Measurements from ENCODE around the gene DLGAP5. TPM values are rescaled to one million over a fixed set of nuclear protein-coding genes. Genes with fewer than 3 reads are reported as not detected.
A peak's percentile ranks its signal among the peaks of the same experiment; 100 is the strongest.

DLGAP5 gene
- total RNA-seq, 2 experiments from 2014 or later, result 92.7 to 97.9 TPM

- H3K27me3 Mint-ChIP-seq, result no peaks in the 10 kb centered on the region
- H3K4me3 Mint-ChIP-seq, result no peak overlapping the region
- ChIA-PET CTCF (interaction anchor here (0.9 to 3.1 kb wide), 16 partner anchors 10 to 1264 kb away, joined by 3 to 29 read pairs (median 4); partner anchors contain the start of genes DLGAP5 and FBXO34), POLR2A (no interaction called here)
- no peaks in the 10 kb centered on the region for H3K36me3 Mint-ChIP-seq
- intact Hi-C loops (cut with micrococcal nuclease), result loop anchor here (1.0 to 2.0 kb wide), 5 partner anchors 22 to 218 kb away; partner anchors contain the start of genes DLGAP5 and FBXO34
- no peak overlapping the region for H3K27ac Mint-ChIP-seq
- peaks cover 2% of the 10 kb centered on the region for H3K4me1 Mint-ChIP-seq (ENCODE audit: low read depth)
- H3K9me3 Mint-ChIP-seq, result no peaks in the 10 kb centered on the region
- DNase-seq, result no peak
Observed at GRCh38 chr14:55212634-55213033, 21.2 kb upstream of the DLGAP5 start.

- no peaks in the 10 kb centered on the region for H3K36me3 Mint-ChIP-seq
- CTCF ChIA-PET, result no interaction called here
- intact Hi-C loops (cut with micrococcal nuclease), result no loop called here
- no peak overlapping the region for H3K27ac Mint-ChIP-seq
- DNase-seq, result no peak
- H3K9me3 Mint-ChIP-seq, result no peaks in the 10 kb centered on the region
- POLR2A ChIA-PET, result no interaction called here
- H3K27me3 Mint-ChIP-seq, result no peaks in the 10 kb centered on the region
- H3K4me1 Mint-ChIP-seq (ENCODE audit: low read depth), result no peaks in the 10 kb centered on the region
- H3K4me3 Mint-ChIP-seq, result no peak overlapping the region
Observed at GRCh38 chr14:55207832-55208231, 16.4 kb upstream of the DLGAP5 start.

- H3K4me1 Mint-ChIP-seq (ENCODE audit: low read depth), result no peaks in the 10 kb centered on the region
- CTCF ChIA-PET, result no interaction called here
- H3K36me3 Mint-ChIP-seq, result no peaks in the 10 kb centered on the region
- no peak overlapping the region for H3K27ac Mint-ChIP-seq
- no peak overlapping the region for H3K4me3 Mint-ChIP-seq
- POLR2A ChIA-PET, result no interaction called here
- DNase-seq, result no peak
- H3K27me3 Mint-ChIP-seq, result no peaks in the 10 kb centered on the region
- H3K9me3 Mint-ChIP-seq, result no peaks in the 10 kb centered on the region
- intact Hi-C loops (cut with micrococcal nuclease), result no loop called here
Observed at GRCh38 chr14:55206175-55206693, 14.8 kb upstream of the DLGAP5 start.

- POLR2A ChIA-PET, result no interaction called here
Observed at GRCh38 chr14:55201219-55202101, 10.1 kb upstream of the DLGAP5 start.

GRCh38 chr14:55200651-55201050 lies 9.3 kb upstream of the DLGAP5 start:
- no peaks in the 10 kb centered on the region for H3K9me3 Mint-ChIP-seq
- H3K27ac Mint-ChIP-seq, result no peak overlapping the region
- no peak overlapping the region for H3K4me3 Mint-ChIP-seq
- intact Hi-C loops (cut with micrococcal nuclease), result no loop called here
- H3K27me3 Mint-ChIP-seq, result peaks cover 4% of the 10 kb centered on the region
- CTCF ChIA-PET, result no interaction called here
- H3K36me3 Mint-ChIP-seq, result no peaks in the 10 kb centered on the region
- POLR2A ChIA-PET, result no interaction called here
- no peak for DNase-seq
- H3K4me1 Mint-ChIP-seq (ENCODE audit: low read depth), result no peaks in the 10 kb centered on the region

More at GRCh38 chr14:55201219-55202101, 10.1 kb upstream of the DLGAP5 start:
- CTCF ChIA-PET, result no interaction called here
- Mint-ChIP-seq H3K9me3 (no peaks in the 10 kb centered on the region), H3K4me3 (no peak overlapping the region), H3K4me1 (ENCODE audit: low read depth) (no peaks in the 10 kb centered on the region), H3K27ac (no peak overlapping the region), H3K36me3 (no peaks in the 10 kb centered on the region), H3K27me3 (peaks cover 4% of the 10 kb centered on the region)
- intact Hi-C loops (cut with micrococcal nuclease), result no loop called here
- DNase-seq, result no peak

GRCh38 chr14:55198749-55199148 lies 7.4 kb upstream of the DLGAP5 start:
- intact Hi-C loops (cut with micrococcal nuclease), result no loop called here

GRCh38 chr14:55194656-55195355 lies 3.4 kb upstream of the DLGAP5 start:
- Mint-ChIP-seq H3K4me3 (no peak overlapping the region), H3K9me3 (no peaks in the 10 kb centered on the region), H3K27me3 (no peaks in the 10 kb centered on the region), H3K27ac (no peak overlapping the region), H3K4me1 (ENCODE audit: low read depth) (peaks cover 16% of the 10 kb centered on the region), H3K36me3 (no peaks in the 10 kb centered on the region)
- intact Hi-C loops (cut with micrococcal nuclease), result no loop called here
- ChIA-PET CTCF (no interaction called here), POLR2A (interaction anchor here (0.6 kb wide), 1 partner anchor 152 kb away, joined by 3 read pairs; no protein-coding TSS in a partner anchor)
- DNase-seq, result no peak

More at GRCh38 chr14:55198749-55199148, 7.4 kb upstream of the DLGAP5 start:
- H3K4me3 Mint-ChIP-seq, result no peak overlapping the region
- H3K9me3 Mint-ChIP-seq, result no peaks in the 10 kb centered on the region
- peaks cover 4% of the 10 kb centered on the region for H3K27me3 Mint-ChIP-seq
- DNase-seq, result no peak
- POLR2A ChIA-PET, result no interaction called here
- no peaks in the 10 kb centered on the region for H3K36me3 Mint-ChIP-seq
- CTCF ChIA-PET, result interaction anchor here (1.0 to 1.3 kb wide), 2 partner anchors 13 to 96 kb away, joined by 3 read pairs; no protein-coding TSS in a partner anchor
- no peak overlapping the region for H3K27ac Mint-ChIP-seq
- no peaks in the 10 kb centered on the region for H3K4me1 Mint-ChIP-seq (ENCODE audit: low read depth)

GRCh38 chr14:55192054-55192621 lies 753 bp upstream of the DLGAP5 start:
- no peak for DNase-seq
- no peaks in the 10 kb centered on the region for H3K9me3 Mint-ChIP-seq
- no peaks in the 10 kb centered on the region for H3K27me3 Mint-ChIP-seq
- ChIA-PET CTCF (interaction anchor here (0.6 to 2.1 kb wide), 4 partner anchors 53 to 1284 kb away, joined by 3 to 7 read pairs (median 6); partner anchors contain the start of genes FBXO34, SOCS4 and WDHD1), POLR2A (interaction anchor here (0.6 to 1.8 kb wide), 3 partner anchors 140 to 201 kb away, joined by 4 to 9 read pairs (median 8); partner anchors contain the start of genes MAPK1IP1L, SOCS4 and WDHD1)
- H3K4me3 Mint-ChIP-seq, result peak overlapping the region; percentile 89
- peaks cover 27% of the 10 kb centered on the region for H3K4me1 Mint-ChIP-seq (ENCODE audit: low read depth)
- intact Hi-C loops (cut with micrococcal nuclease), result no loop called here
- H3K36me3 Mint-ChIP-seq, result no peaks in the 10 kb centered on the region
- peak overlapping the region; percentile 47 for H3K27ac Mint-ChIP-seq

- peaks cover 27% of the 10 kb centered on the region for H3K4me1 Mint-ChIP-seq (ENCODE audit: low read depth)
- no peak for DNase-seq
- H3K27me3 Mint-ChIP-seq, result no peaks in the 10 kb centered on the region
- intact Hi-C loops (cut with micrococcal nuclease), result loop anchor here (1.0 to 2.0 kb wide), 3 partner anchors 22 to 164 kb away; partner anchors contain the start of genes SOCS4 and WDHD1
- ChIA-PET POLR2A (interaction anchor here (0.6 to 1.8 kb wide), 3 partner anchors 122 to 164 kb away, joined by 3 to 9 read pairs (median 8); partner anchors contain the start of genes MAPK1IP1L, SOCS4 and WDHD1), CTCF (interaction anchor here (0.7 to 1.4 kb wide), 4 partner anchors 22 to 163 kb away, joined by 3 to 7 read pairs (median 4); no protein-coding TSS in a partner anchor)
- H3K9me3 Mint-ChIP-seq, result no peaks in the 10 kb centered on the region
- peak overlapping the region; percentile 89 for H3K4me3 Mint-ChIP-seq
- H3K36me3 Mint-ChIP-seq, result peaks cover 3% of the 10 kb centered on the region
- peak overlapping the region; percentile 79 for H3K27ac Mint-ChIP-seq
Observed at GRCh38 chr14:55190906-55191202, 531 bp downstream of the DLGAP5 start.

GRCh38 chr14:55188686-55189295 lies 2.6 kb downstream of the DLGAP5 start:
- H3K27me3 Mint-ChIP-seq, result no peaks in the 10 kb centered on the region
- intact Hi-C loops (cut with micrococcal nuclease), result no loop called here
- H3K27ac Mint-ChIP-seq, result no peak overlapping the region
- no peaks in the 10 kb centered on the region for H3K9me3 Mint-ChIP-seq
- ChIA-PET CTCF (no interaction called here), POLR2A (no interaction called here)
- H3K4me3 Mint-ChIP-seq, result no peak overlapping the region
- DNase-seq, result no peak
- H3K36me3 Mint-ChIP-seq, result peaks cover 3% of the 10 kb centered on the region
- peaks cover 27% of the 10 kb centered on the region for H3K4me1 Mint-ChIP-seq (ENCODE audit: low read depth)

- no peaks in the 10 kb centered on the region for H3K27me3 Mint-ChIP-seq
- intact Hi-C loops (cut with micrococcal nuclease), result no loop called here
- H3K27ac Mint-ChIP-seq, result no peak overlapping the region
- POLR2A ChIA-PET, result no interaction called here
- H3K9me3 Mint-ChIP-seq, result no peaks in the 10 kb centered on the region
- peaks cover 9% of the 10 kb centered on the region for H3K4me1 Mint-ChIP-seq (ENCODE audit: low read depth)
- peaks cover 22% of the 10 kb centered on the region for H3K36me3 Mint-ChIP-seq
- no peak for DNase-seq
- CTCF ChIA-PET, result interaction anchor here (0.7 kb wide), 1 partner anchor 553 kb away, joined by 3 read pairs; no protein-coding TSS in a partner anchor
- H3K4me3 Mint-ChIP-seq, result no peak overlapping the region
Observed at GRCh38 chr14:55180434-55180833, 11.0 kb downstream of the DLGAP5 start.
